Measurements from ENCODE around the gene DOCK3. TPM values are rescaled to one million over a fixed set of nuclear protein-coding genes. Genes with fewer than 3 reads are reported as not detected.
"Not testable (repeated sequence)": the region's sequence is repeated elsewhere in the genome, so short reads cannot be mapped to it uniquely, and the experiment has no call there.

Gene DOCK3
- total RNA-seq, 1 experiment from 2014 or later: 0.04 TPM

- Histone ChIP-seq H3K9me3 (ENCODE audit: low read length) (no peaks in the 10 kb centered on the region), H4K20me1 (ENCODE audit: insufficient read depth, low read depth, low read length) (no peaks in the 10 kb centered on the region), H3K27me3 (ENCODE audit: low read length) (no peaks in the 10 kb centered on the region), H3K9me2 (replicated peaks; ENCODE audit: insufficient read depth, low read length) (no peaks in the 10 kb centered on the region), H3K4me1 (ENCODE audit: low read length) (no peaks in the 10 kb centered on the region), H3K4me3 (ENCODE audit: low read length) (no peak overlapping the region), H3K9ac (ENCODE audit: low read length) (no peak overlapping the region), H3K79me2 (ENCODE audit: low read length) (no peaks in the 10 kb centered on the region), H3K27ac (ENCODE audit: low read length) (no peak overlapping the region), H3K4me2 (ENCODE audit: low read depth, low read length, poor library complexity, severe bottlenecking) (no peak overlapping the region), H2AFZ (ENCODE audit: low read length) (no peak overlapping the region), H3K36me3 (ENCODE audit: insufficient read depth, low read length) (no peaks in the 10 kb centered on the region)
- DNase-seq: no peak
These were observed 687.0 kb downstream of the DOCK3 start for GRCh38 chr3:51361746-51362145.

GRCh38 chr3:51362476-51362875, 687.7 kb downstream of the DOCK3 start:
- no peak overlapping the region for H3K9ac ChIP-seq (ENCODE audit: low read length)
- H2AFZ ChIP-seq (ENCODE audit: low read length): no peak overlapping the region
- H3K36me3 ChIP-seq (ENCODE audit: insufficient read depth, low read length): no peaks in the 10 kb centered on the region
- no peak overlapping the region for H3K4me3 ChIP-seq (ENCODE audit: low read length)
- H3K4me2 ChIP-seq (ENCODE audit: low read depth, low read length, poor library complexity, severe bottlenecking): no peak overlapping the region
- no peak for DNase-seq
- no peaks in the 10 kb centered on the region for H3K4me1 ChIP-seq (ENCODE audit: low read length)
- no peaks in the 10 kb centered on the region for H3K9me2 ChIP-seq (replicated peaks; ENCODE audit: insufficient read depth, low read length)
- H4K20me1 ChIP-seq (ENCODE audit: insufficient read depth, low read depth, low read length): no peaks in the 10 kb centered on the region
- H3K79me2 ChIP-seq (ENCODE audit: low read length): no peaks in the 10 kb centered on the region
- no peaks in the 10 kb centered on the region for H3K27me3 ChIP-seq (ENCODE audit: low read length)
- no peak overlapping the region for H3K27ac ChIP-seq (ENCODE audit: low read length)
- H3K9me3 ChIP-seq (ENCODE audit: low read length): no peaks in the 10 kb centered on the region

GRCh38 chr3:51368276-51368675, 693.5 kb downstream of the DOCK3 start:
- H3K4me2 ChIP-seq (ENCODE audit: low read depth, low read length, poor library complexity, severe bottlenecking); H3K4me3 ChIP-seq (ENCODE audit: low read length); H3K4me1 ChIP-seq (ENCODE audit: low read length); H2AFZ ChIP-seq (ENCODE audit: low read length); H3K9me3 ChIP-seq (ENCODE audit: low read length); H3K36me3 ChIP-seq (ENCODE audit: insufficient read depth, low read length); H3K9ac ChIP-seq (ENCODE audit: low read length); H3K27ac ChIP-seq (ENCODE audit: low read length); H4K20me1 ChIP-seq (ENCODE audit: insufficient read depth, low read depth, low read length); H3K9me2 ChIP-seq (replicated peaks; ENCODE audit: insufficient read depth, low read length); DNase-seq; H3K27me3 ChIP-seq (ENCODE audit: low read length); H3K79me2 ChIP-seq (ENCODE audit: low read length): not testable (repeated sequence)

DNA sequence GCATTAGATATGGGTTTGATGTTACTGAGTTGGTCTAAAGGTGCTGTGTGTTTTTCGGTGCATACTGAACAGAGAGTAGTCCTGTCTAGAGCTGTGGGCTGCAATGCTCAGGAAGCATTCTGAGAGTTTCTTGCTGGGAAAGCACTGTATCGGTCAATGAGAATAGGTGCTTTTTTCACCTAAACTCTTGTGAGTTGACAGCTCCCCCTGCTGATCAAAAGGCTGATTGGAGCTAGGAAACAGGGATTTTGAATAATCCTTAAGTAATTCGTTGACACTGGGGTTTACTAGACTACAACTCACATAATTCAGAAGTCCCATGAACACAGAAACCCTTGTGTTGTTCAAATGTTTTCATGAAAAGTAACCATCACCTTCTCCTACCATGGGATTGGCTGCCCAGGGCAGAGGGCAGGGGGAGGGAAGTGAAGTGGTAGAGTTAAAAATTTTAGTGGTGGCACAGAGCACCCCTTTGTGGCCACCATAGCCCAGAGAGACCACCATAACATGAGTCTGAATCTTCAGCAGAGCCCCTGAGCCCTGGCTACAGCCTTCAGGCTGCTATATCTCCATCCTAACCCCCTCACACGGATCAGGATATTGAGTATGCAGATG, 697.3 kb downstream of the DOCK3 start:
- Histone ChIP-seq H4K20me1 (ENCODE audit: insufficient read depth, low read depth, low read length) (no peaks in the 10 kb centered on the region), H3K27ac (ENCODE audit: low read length) (no peak overlapping the region), H3K27me3 (ENCODE audit: low read length) (no peaks in the 10 kb centered on the region), H3K79me2 (ENCODE audit: low read length) (no peaks in the 10 kb centered on the region), H3K4me2 (ENCODE audit: low read depth, low read length, poor library complexity, severe bottlenecking) (no peak overlapping the region), H3K4me3 (ENCODE audit: low read length) (no peak overlapping the region), H3K36me3 (ENCODE audit: insufficient read depth, low read length) (no peaks in the 10 kb centered on the region), H2AFZ (ENCODE audit: low read length) (no peak overlapping the region), H3K9ac (ENCODE audit: low read length) (no peak overlapping the region), H3K9me2 (replicated peaks; ENCODE audit: insufficient read depth, low read length) (no peaks in the 10 kb centered on the region), H3K4me1 (ENCODE audit: low read length) (no peaks in the 10 kb centered on the region), H3K9me3 (ENCODE audit: low read length) (no peaks in the 10 kb centered on the region)
- peak; percentile 88 for DNase-seq

DNA sequence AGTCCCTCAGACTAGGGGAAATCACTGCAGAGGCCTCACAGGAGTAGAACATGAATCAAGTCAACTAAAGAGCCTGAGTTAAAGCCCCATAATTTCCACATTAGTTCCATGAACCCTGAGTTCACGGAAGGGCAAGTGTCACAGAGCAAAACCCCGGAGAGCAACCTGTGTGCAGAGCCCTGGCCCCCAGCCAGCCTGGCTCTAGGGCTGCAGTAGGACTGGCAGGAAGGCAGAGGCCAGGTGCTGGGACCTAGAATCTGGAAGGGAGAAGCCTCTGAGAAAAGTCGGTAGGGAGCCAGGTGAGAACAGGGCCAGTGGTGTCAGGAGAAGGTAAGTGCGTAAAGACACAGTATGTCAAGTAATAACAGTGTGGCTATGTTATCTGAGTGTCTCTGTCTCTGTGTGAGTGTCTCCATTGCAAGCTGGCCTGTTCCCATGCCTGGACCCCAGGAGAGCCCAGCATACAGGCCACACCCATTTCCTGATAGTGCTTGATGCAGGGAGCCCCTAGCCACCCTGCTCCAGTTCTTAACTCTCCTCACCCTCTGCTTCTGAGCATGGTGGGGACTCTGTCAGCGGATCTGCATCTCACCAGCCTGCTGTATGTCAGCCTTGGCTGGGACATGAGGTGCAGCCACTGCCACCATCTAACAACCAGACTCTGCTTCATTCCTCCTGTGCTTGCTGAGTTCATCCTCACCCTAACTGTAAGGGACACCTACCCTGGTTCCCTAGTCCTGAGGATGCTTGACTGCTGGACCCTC, 699.1 kb downstream of the DOCK3 start:
- Histone ChIP-seq H3K79me2 (ENCODE audit: low read length) (no peaks in the 10 kb centered on the region), H3K27ac (ENCODE audit: low read length) (no peak overlapping the region), H3K36me3 (ENCODE audit: insufficient read depth, low read length) (no peaks in the 10 kb centered on the region), H4K20me1 (ENCODE audit: insufficient read depth, low read depth, low read length) (no peaks in the 10 kb centered on the region), H3K4me2 (ENCODE audit: low read depth, low read length, poor library complexity, severe bottlenecking) (no peak overlapping the region), H3K4me3 (ENCODE audit: low read length) (no peak overlapping the region), H3K27me3 (ENCODE audit: low read length) (no peaks in the 10 kb centered on the region), H2AFZ (ENCODE audit: low read length) (no peak overlapping the region), H3K9me3 (ENCODE audit: low read length) (no peaks in the 10 kb centered on the region), H3K4me1 (ENCODE audit: low read length) (no peaks in the 10 kb centered on the region), H3K9me2 (replicated peaks; ENCODE audit: insufficient read depth, low read length) (no peaks in the 10 kb centered on the region), H3K9ac (ENCODE audit: low read length) (no peak overlapping the region)
- no peak for DNase-seq

DNA sequence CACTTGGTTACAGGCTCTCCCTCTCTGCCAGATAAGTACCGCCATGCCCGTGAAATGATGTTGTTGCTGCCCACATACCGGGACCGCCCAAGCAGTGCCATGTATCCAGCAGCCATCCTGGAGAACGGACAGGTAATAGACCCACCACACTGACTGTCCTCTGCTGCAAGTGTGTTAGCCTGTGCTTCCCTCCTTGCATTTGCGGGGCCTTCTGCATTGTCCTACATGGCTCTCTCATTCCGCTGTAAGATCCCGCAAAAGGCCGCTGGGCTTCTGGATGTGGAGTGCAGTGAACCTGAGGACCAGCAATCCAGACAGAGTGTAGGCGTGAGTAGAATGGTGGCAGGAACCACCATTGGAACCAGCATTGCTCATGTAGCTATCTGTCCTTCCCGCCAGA, 699.7 kb downstream of the DOCK3 start:
- H3K27ac ChIP-seq (ENCODE audit: low read length): no peak overlapping the region

DNA sequence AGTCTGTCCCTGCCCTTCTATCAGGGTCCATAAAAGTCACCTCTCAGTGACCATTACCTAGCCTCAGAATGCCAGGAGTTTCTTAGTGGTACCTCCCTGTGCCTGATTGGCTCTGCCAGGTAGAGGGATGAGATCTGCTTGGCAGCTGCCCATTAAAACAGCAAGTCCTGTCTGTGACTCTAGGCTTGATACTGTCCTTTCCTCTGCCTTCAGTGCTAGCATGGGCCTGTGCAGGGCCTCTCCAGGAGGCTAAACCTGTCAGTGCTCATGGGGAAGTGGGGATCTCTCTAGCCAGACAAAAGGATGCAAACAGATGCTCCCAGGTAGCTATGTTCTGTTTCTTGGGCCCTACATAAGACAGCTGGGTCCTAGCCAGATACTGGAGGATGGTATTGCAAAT, 700.4 kb downstream of the DOCK3 start:
- Histone ChIP-seq H3K9ac (ENCODE audit: low read length) (no peak overlapping the region), H2AFZ (ENCODE audit: low read length) (no peak overlapping the region), H3K27me3 (ENCODE audit: low read length) (no peaks in the 10 kb centered on the region), H3K4me2 (ENCODE audit: low read depth, low read length, poor library complexity, severe bottlenecking) (no peak overlapping the region), H3K36me3 (ENCODE audit: insufficient read depth, low read length) (no peaks in the 10 kb centered on the region), H3K27ac (ENCODE audit: low read length) (no peak overlapping the region), H3K79me2 (ENCODE audit: low read length) (no peaks in the 10 kb centered on the region), H4K20me1 (ENCODE audit: insufficient read depth, low read depth, low read length) (no peaks in the 10 kb centered on the region), H3K9me2 (replicated peaks; ENCODE audit: insufficient read depth, low read length) (no peaks in the 10 kb centered on the region), H3K4me1 (ENCODE audit: low read length) (no peaks in the 10 kb centered on the region), H3K4me3 (ENCODE audit: low read length) (no peak overlapping the region), H3K9me3 (ENCODE audit: low read length) (no peaks in the 10 kb centered on the region)
- DNase-seq: no peak

More for the DNA sequence above, 699.7 kb downstream of the DOCK3 start:
- H3K36me3 ChIP-seq (ENCODE audit: insufficient read depth, low read length): no peaks in the 10 kb centered on the region
- no peaks in the 10 kb centered on the region for H3K79me2 ChIP-seq (ENCODE audit: low read length)
- no peak overlapping the region for H3K4me3 ChIP-seq (ENCODE audit: low read length)
- no peak overlapping the region for H3K9ac ChIP-seq (ENCODE audit: low read length)
- H3K27me3 ChIP-seq (ENCODE audit: low read length): no peaks in the 10 kb centered on the region
- no peaks in the 10 kb centered on the region for H3K9me2 ChIP-seq (replicated peaks; ENCODE audit: insufficient read depth, low read length)
- H3K4me2 ChIP-seq (ENCODE audit: low read depth, low read length, poor library complexity, severe bottlenecking): no peak overlapping the region
- no peaks in the 10 kb centered on the region for H3K4me1 ChIP-seq (ENCODE audit: low read length)
- H3K9me3 ChIP-seq (ENCODE audit: low read length): no peaks in the 10 kb centered on the region
- no peak for DNase-seq
- no peaks in the 10 kb centered on the region for H4K20me1 ChIP-seq (ENCODE audit: insufficient read depth, low read depth, low read length)
- no peak overlapping the region for H2AFZ ChIP-seq (ENCODE audit: low read length)

- Histone ChIP-seq H3K36me3 (ENCODE audit: insufficient read depth, low read length) (no peaks in the 10 kb centered on the region), H3K9me3 (ENCODE audit: low read length) (no peaks in the 10 kb centered on the region), H3K27me3 (ENCODE audit: low read length) (no peaks in the 10 kb centered on the region), H3K79me2 (ENCODE audit: low read length) (no peaks in the 10 kb centered on the region), H2AFZ (ENCODE audit: low read length) (no peak overlapping the region), H3K27ac (ENCODE audit: low read length) (no peak overlapping the region), H3K9ac (ENCODE audit: low read length) (no peak overlapping the region), H3K4me1 (ENCODE audit: low read length) (no peaks in the 10 kb centered on the region), H4K20me1 (ENCODE audit: insufficient read depth, low read depth, low read length) (no peaks in the 10 kb centered on the region), H3K4me3 (ENCODE audit: low read length) (no peak overlapping the region), H3K4me2 (ENCODE audit: low read depth, low read length, poor library complexity, severe bottlenecking) (no peak overlapping the region), H3K9me2 (replicated peaks; ENCODE audit: insufficient read depth, low read length) (no peaks in the 10 kb centered on the region)
- DNase-seq: no peak
These were observed 700.8 kb downstream of the DOCK3 start for GRCh38 chr3:51375571-51375970.
